ENCODE measurements around the gene METTL2A. TPM values are rescaled to one million over a fixed set of nuclear protein-coding genes. Genes with fewer than 3 reads are reported as not detected.
"Not testable (repeated sequence)": the region's sequence is repeated elsewhere in the genome, so short reads cannot be mapped to it uniquely, and the experiment has no call there.

METTL2A gene
- total and polyA plus RNA-seq, 10 of the 15 experiments (the other 5 are each of a cell fraction or from before 2014, with no cell fraction given) = 19.7 to 34.0 (median 25.3) TPM

- BruUV-seq (replicated peaks) = not testable (repeated sequence)
Observed at GRCh38 chr17:62498796-62499195, 75.1 kb downstream of the METTL2A start.

More at GRCh38 chr17:62498796-62499195, 75.1 kb downstream of the METTL2A start:
- H3K4me1 ChIP-seq (ENCODE audit: control insufficient read depth, insufficient read depth, low read length); H3K27ac ChIP-seq (ENCODE audit: control insufficient read depth, insufficient read depth); in situ Hi-C loops (cut with MboI); SMC1A ChIA-PET (ENCODE audit: uncharacterized antibody, unreplicated experiment); H3K36me3 ChIP-seq (ENCODE audit: control insufficient read depth in 2 of 2, insufficient read depth in 2 of 2, low read length in 1 of 2); DNase-seq (ENCODE audit: low read depth, low spot score); H3K4me2 ChIP-seq (ENCODE audit: control insufficient read depth, insufficient read depth); ATAC-seq; H4K20me1 ChIP-seq (ENCODE audit: control insufficient read depth, insufficient read depth); RAD21 ChIA-PET (ENCODE audit: unreplicated experiment); H3K9ac ChIP-seq (ENCODE audit: control insufficient read depth, insufficient read depth, low read length); H3K9me3 ChIP-seq (replicated peaks; ENCODE audit: control insufficient read depth, insufficient read depth, low read length); H3K4me3 ChIP-seq; CTCF ChIA-PET; FAIRE-seq; H2AFZ ChIP-seq (ENCODE audit: control insufficient read depth, low read depth, low read length); H3K27me3 ChIP-seq (replicated peaks in 1 of 2; ENCODE audit: control insufficient read depth in 2 of 2, insufficient read depth in 2 of 2, low read length in 1 of 2); intact Hi-C loops (cut with micrococcal nuclease; ENCODE audit: unreplicated experiment): not testable (repeated sequence)
- 86% methylated on average over 8 of the region's 8 CpGs for WGBS (ENCODE audit: insufficient coverage, insufficient replicate concordance, low lambda C conversion rate, missing lambda C conversion rate)
- POLR2A ChIA-PET = interaction anchor here (0.7 kb wide), 1 partner anchor 77 kb away, joined by 3 read pairs; no protein-coding TSS in a partner anchor
- peaks cover 30% of the 10 kb centered on the region for H3K79me2 ChIP-seq (ENCODE audit: control insufficient read depth, insufficient read depth, low read length)

Small RNA genes within 50 kb of the gene (small RNA-seq; reads per million reads assigned to genes)
- gene RNU7-52P = not detected

Other genes starting within 250 kb of the METTL2A start
- not detected in 2 replicates for gene EFCAB3, start 43.3 kb upstream of the METTL2A start, total RNA-seq (2014; rRNA removed)
- not detected in 2 replicates for gene EFCAB3, start 43.3 kb upstream of the METTL2A start, total RNA-seq (2014; rRNA removed; fragmentation: Illumina TruSeq; extraction: Trizol)
- not detected in 2 replicates for gene EFCAB3, start 43.3 kb upstream of the METTL2A start, total RNA-seq (2021)
- 0.06 TPM in 1 of 2 replicates, not detected in the other for gene EFCAB3, start 43.3 kb upstream of the METTL2A start, polyA plus RNA-seq (2011; rRNA removed)
- gene EFCAB3, start 43.3 kb upstream of the METTL2A start, polyA plus RNA-seq (2014; fragmentation: Illumina TruSeq; extraction: Trizol) = not detected in 2 replicates
- not detected for gene EFCAB3, start 43.3 kb upstream of the METTL2A start, polyA plus RNA-seq (2014; fragmentation: Nextera tagmentation; extraction: Ambion mirVana)
- not detected in 2 replicates for gene EFCAB3, start 43.3 kb upstream of the METTL2A start, polyA plus RNA-seq (2014; rRNA removed)
- not detected for gene EFCAB3, start 43.3 kb upstream of the METTL2A start, polyA plus RNA-seq (2016; fragmentation: Nextera tagmentation; extraction: Ambion mirVana)
- gene TLK2, start 54.9 kb downstream of the METTL2A start, total RNA-seq (2014; rRNA removed) = 31.6 and 33.6 TPM in 2 replicates
- gene TLK2, start 54.9 kb downstream of the METTL2A start, total RNA-seq (2014; rRNA removed; fragmentation: Illumina TruSeq; extraction: Trizol) = 46.2 and 49.7 TPM in 2 replicates
- 39.2 and 43.8 TPM in 2 replicates for gene TLK2, start 54.9 kb downstream of the METTL2A start, total RNA-seq (2021)
- gene TLK2, start 54.9 kb downstream of the METTL2A start, polyA plus RNA-seq (2011; rRNA removed) = 51.2 and 56.9 TPM in 2 replicates
- gene TLK2, start 54.9 kb downstream of the METTL2A start, polyA plus RNA-seq (2014; fragmentation: Illumina TruSeq; extraction: Trizol) = 36.1 and 44.9 TPM in 2 replicates
- gene TLK2, start 54.9 kb downstream of the METTL2A start, polyA plus RNA-seq (2014; fragmentation: Nextera tagmentation; extraction: Ambion mirVana) = 10 to 100 TPM; 12.1 to 14.7 TPM
- gene TLK2, start 54.9 kb downstream of the METTL2A start, polyA plus RNA-seq (2014; rRNA removed) = 22.0 and 23.4 TPM in 2 replicates
- gene TLK2, start 54.9 kb downstream of the METTL2A start, polyA plus RNA-seq (2016; fragmentation: Nextera tagmentation; extraction: Ambion mirVana) = 10 to 100 TPM; 12.6 to 17.9 TPM
- gene MRC2, start 203.8 kb downstream of the METTL2A start, total RNA-seq (2014; rRNA removed) = 0.33 and 0.96 TPM in 2 replicates
- gene MRC2, start 203.8 kb downstream of the METTL2A start, total RNA-seq (2014; rRNA removed; fragmentation: Illumina TruSeq; extraction: Trizol) = 0.18 and 0.23 TPM in 2 replicates
- gene MRC2, start 203.8 kb downstream of the METTL2A start, total RNA-seq (2021) = 0.87 and 1.2 TPM in 2 replicates
- 0.06 and 0.19 TPM in 2 replicates for gene MRC2, start 203.8 kb downstream of the METTL2A start, polyA plus RNA-seq (2011; rRNA removed)
- gene MRC2, start 203.8 kb downstream of the METTL2A start, polyA plus RNA-seq (2014; fragmentation: Illumina TruSeq; extraction: Trizol) = 0.29 TPM in 1 of 2 replicates, not detected in the other
- gene MRC2, start 203.8 kb downstream of the METTL2A start, polyA plus RNA-seq (2014; fragmentation: Nextera tagmentation; extraction: Ambion mirVana) = under 1 TPM in 1 of 2 experiments, not detected in 1; 0.04 TPM
- 0.50 and 0.76 TPM in 2 replicates for gene MRC2, start 203.8 kb downstream of the METTL2A start, polyA plus RNA-seq (2014; rRNA removed)
- under 1 TPM; 0.30 to 0.46 TPM for gene MRC2, start 203.8 kb downstream of the METTL2A start, polyA plus RNA-seq (2016; fragmentation: Nextera tagmentation; extraction: Ambion mirVana)

All from GM12878 (cell line).